GM21825 (cell line): ENCODE measurements around the gene OTUB2.

ENCODE experiments used
- ATAC-seq: cut with Tn5 transposase; IDR thresholded peaks from one replicate; pipeline ENCODE4 v1.9.1; 2021; ENCODE audit warnings: mild to moderate bottlenecking, moderate library complexity; ENCODE audit not compliant: unreplicated experiment

OTUB2 gene

GRCh38 chr14:94020267-94020666 lies 5.9 kb upstream of the OTUB2 start:
- ATAC-seq: no peak

- no peak for ATAC-seq
These were observed 5.1 kb upstream of the OTUB2 start for GRCh38 chr14:94021001-94021400.

DNA sequence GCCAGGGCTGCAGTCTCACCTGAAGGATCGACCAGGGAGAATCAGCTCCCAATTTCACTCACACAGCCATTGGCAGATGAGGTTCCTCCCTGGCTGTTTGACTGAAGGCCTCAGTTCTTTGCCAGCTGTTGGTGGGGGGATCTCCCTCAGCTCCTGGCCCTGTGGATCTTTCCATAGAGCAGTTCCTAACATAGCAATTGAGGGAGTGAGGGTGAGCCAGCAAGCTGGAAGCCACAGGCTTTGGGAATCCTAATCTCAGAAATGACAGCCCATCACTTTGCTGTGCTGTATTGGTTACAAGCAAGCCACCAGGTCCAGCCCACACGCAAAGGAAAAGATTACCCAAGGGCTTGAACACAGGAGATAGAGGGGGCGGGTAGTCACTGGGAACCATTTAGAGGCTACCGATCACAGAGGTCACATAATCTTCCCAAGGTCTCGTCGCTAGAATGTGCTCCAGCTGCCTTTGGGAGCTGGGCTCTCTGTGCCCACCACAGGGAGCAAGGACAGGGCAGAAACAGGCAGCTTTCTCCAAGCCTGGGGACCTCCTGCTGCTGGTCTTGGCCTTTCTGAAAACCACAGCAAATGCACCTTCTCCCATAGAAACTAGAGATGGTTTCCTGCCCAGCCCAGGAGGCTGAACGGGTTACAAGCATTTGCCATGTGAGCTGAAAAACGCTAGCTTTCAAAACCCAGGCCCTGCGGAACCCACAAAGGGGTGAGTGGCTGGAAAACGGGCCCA lies 4.6 kb upstream of the OTUB2 start:
- ATAC-seq: no peak

GRCh38 chr14:94022532-94023411 lies 3.4 kb upstream of the OTUB2 start:
- ATAC-seq: no peak

DNA sequence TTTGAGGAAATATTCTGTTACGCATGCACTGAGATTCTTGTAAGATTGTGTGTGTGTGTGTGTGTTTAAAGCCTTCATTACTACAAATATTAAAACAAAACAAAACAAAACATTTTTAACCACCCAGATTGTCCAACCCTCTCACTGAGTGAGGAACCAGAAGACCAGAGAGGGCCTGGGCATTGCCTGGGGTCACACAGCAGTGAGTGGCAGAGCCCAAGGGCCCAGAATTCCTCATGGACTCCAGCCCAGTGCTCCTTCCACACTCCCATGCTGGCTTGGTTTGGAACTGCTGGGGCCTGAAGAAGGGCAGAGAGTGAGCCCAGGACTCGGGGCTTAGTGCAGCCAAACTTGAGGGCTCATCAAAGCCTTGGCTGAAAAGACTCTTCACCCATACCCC lies 1.6 kb upstream of the OTUB2 start:
- ATAC-seq: no peak

GRCh38 chr14:94025720-94026119 lies 420 bp upstream of the OTUB2 start:
- ATAC-seq: no peak

DNA sequence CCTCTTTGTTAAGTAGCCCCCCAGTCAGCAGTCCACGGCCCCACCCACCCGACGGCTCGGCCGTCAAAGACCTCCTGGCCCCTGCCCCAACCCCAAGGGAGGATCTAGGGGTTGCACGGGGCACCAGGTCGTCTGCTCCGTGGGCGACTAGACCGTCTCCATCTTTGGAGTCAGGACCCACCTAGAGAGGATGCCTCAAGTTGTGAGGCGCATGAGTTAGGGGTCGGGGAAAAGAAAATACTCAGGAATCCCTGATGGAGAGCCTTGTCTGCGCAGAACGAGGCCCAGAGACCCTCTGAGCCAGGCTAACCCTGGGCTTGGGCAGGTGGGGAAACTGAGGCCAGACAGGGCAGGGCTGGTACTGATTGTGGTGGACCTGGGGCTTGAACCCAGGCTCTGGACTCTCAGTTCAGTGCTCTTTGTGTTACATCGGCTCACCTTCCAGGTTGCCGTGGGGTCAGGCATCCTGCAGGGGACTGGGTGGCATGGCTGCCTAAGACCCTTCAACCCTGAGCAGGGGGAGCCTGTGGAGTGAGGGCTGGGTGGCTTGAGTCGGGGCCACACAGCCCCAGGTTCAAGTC lies 839 bp downstream of the OTUB2 start:
- ATAC-seq: no peak

- ATAC-seq: no peak
These were observed 1.7 kb downstream of the OTUB2 start for GRCh38 chr14:94027566-94028449.

DNA sequence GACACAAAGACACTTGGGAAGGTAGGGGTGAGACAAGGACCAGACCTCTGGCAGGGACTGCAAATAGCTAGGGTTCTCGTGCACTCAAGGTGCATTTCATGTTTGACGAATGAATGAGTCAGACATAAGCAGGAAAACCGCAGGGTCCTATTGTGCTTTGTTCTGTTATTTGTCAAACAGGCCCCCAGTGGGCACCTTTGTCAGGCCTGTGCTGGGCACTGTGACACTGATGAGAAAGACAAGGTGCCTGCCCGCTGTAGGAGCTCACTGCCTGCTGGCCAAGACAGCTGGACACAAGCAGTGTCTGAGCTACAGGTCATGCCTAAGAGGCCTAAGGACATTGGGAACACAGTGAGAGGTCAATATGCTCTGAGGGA lies 2.3 kb downstream of the OTUB2 start:
- ATAC-seq: no peak

DNA sequence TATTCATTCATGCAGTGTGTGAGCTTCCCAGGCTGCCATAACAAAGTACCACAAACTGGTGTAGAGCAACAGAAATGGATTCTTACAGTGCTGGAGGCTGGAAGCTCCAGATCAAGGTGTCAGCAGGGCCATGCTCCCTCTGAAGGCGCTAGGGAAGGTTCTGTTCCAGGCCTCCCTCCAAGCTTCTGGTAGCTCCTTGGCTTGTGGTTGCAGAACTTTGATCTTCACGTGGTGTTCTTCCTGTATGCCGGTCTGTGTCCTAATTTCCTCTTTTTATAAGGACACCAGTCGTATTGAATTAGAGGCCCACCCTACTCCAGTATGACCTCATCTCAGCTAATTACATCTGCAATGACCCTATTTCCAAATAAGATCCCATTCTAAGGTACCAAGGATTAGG lies 3.1 kb downstream of the OTUB2 start:
- ATAC-seq: no peak

- ATAC-seq: no peak
These were observed 3.6 kb downstream of the OTUB2 start for GRCh38 chr14:94029671-94030203.

DNA sequence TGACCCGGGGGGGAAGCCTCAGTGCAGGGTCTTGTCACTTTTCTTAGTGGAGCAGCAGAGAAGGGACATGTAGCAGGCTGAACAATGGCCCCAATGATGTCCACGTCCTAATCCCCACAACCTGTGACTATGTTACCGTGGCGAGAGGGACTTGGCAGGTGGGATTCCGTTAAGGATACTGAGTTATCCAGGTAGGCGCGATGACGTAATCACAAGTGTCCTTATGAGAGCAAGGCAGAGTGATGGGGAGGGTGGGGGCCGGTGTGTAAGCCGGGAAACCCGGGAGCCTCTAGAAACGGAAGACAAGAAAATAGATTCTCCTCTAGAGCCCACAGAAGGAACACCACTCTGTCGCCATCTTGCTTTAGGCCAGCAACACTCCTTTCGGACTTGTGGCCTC lies 4.4 kb downstream of the OTUB2 start:
- ATAC-seq: no peak

GRCh38 chr14:94031161-94031882 lies 5.2 kb downstream of the OTUB2 start:
- ATAC-seq: no peak

GRCh38 chr14:94031883-94032279 lies 5.7 kb downstream of the OTUB2 start:
- no peak for ATAC-seq

GRCh38 chr14:94034886-94035285 lies 8.7 kb downstream of the OTUB2 start:
- no peak for ATAC-seq

GRCh38 chr14:94036313-94037167 lies 10.4 kb downstream of the OTUB2 start:
- ATAC-seq: no peak

DNA sequence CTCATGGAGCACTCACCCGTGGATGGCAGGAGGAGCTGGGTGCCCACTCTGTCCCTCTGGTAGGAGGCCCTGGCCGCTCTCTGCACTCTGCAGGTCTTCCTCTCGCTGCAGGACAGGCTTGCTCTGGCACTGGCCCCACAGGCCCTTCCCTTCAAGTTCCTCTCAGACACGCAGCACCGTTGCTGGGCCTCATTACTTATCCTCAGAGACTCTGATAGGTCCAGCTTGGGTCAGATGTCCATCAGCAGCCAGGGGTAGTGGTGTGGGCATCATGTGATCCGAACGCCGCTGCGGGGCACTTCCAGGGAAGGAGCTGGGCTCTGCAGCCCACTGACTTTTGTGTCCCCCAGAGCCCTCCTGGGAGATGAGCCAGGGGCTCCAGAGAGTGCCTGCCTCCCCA lies 11.8 kb downstream of the OTUB2 start:
- no peak for ATAC-seq

- ATAC-seq: no peak
These were observed 12.4 kb downstream of the OTUB2 start for GRCh38 chr14:94038510-94038909.
